ENCODE measurements around the gene SMARCC2.

SMARCC2 gene

GRCh38 chr12:56165369-56165768 is 23.9 kb downstream of the SMARCC2 start:
- Histone ChIP-seq H3K9me3 (replicated peaks; ENCODE audit: insufficient read depth, low read length) (no peaks in the 10 kb centered on the region), H3K79me2 (ENCODE audit: low read length) (peaks cover 23% of the 10 kb centered on the region), H3K36me3 (replicated peaks; ENCODE audit: insufficient read depth, low read length) (peaks cover 7% of the 10 kb centered on the region; the same call in 1 of the 2 replicates), H3K9me2 (replicated peaks; ENCODE audit: insufficient read depth, low read length) (no peaks in the 10 kb centered on the region), H2AFZ (ENCODE audit: low read length) (no peak overlapping the region), H3K9ac (ENCODE audit: low read length) (no peak overlapping the region), H3K4me1 (ENCODE audit: low read length) (peaks cover 6% of the 10 kb centered on the region), H3K27me3 (replicated peaks; ENCODE audit: insufficient read depth, low read length) (no peaks in the 10 kb centered on the region), H3K4me2 (ENCODE audit: low read depth, low read length) (no peak overlapping the region), H3K4me3 (ENCODE audit: low read length) (no peak overlapping the region), H4K20me1 (ENCODE audit: insufficient read depth, low read length) (peaks cover 3% of the 10 kb centered on the region; the same call in 1 of the 2 replicates), H3F3A (ENCODE audit: insufficient read depth, low read length) (peaks cover 32% of the 10 kb centered on the region), H3K27ac (ENCODE audit: low read length) (no peak overlapping the region)
- TF ChIP-seq CTCF (IDR thresholded peaks at IDR 0.05; ENCODE audit: low read length): no peak
- TF ChIP-seq EZH2phosphoT487 (IDR thresholded peaks at IDR 0.05; ENCODE audit: low read length): no peak
- TF ChIP-seq EZH2 (optimal IDR thresholded peaks at IDR 0.05; ENCODE audit: low read depth, low read length): no peak
- no peak for DNase-seq

GRCh38 chr12:56164345-56164729 is 24.9 kb downstream of the SMARCC2 start:
- no peaks in the 10 kb centered on the region for H3K9me3 ChIP-seq (replicated peaks; ENCODE audit: insufficient read depth, low read length)
- H3K9ac ChIP-seq (ENCODE audit: low read length): no peak overlapping the region
- H3K36me3 ChIP-seq (replicated peaks; ENCODE audit: insufficient read depth, low read length): peaks cover 9% of the 10 kb centered on the region; the same call in 1 of the 2 replicates
- DNase-seq: no peak
- no peak overlapping the region for H2AFZ ChIP-seq (ENCODE audit: low read length)
- peaks cover 34% of the 10 kb centered on the region for H3K79me2 ChIP-seq (ENCODE audit: low read length)
- peaks cover 15% of the 10 kb centered on the region for H3K4me1 ChIP-seq (ENCODE audit: low read length)
- no peak for TF ChIP-seq EZH2 (optimal IDR thresholded peaks at IDR 0.05; ENCODE audit: low read depth, low read length)
- no peak for TF ChIP-seq EZH2phosphoT487 (IDR thresholded peaks at IDR 0.05; ENCODE audit: low read length)
- no peak for TF ChIP-seq CTCF (IDR thresholded peaks at IDR 0.05; ENCODE audit: low read length)
- H3K27me3 ChIP-seq (replicated peaks; ENCODE audit: insufficient read depth, low read length): no peaks in the 10 kb centered on the region
- H4K20me1 ChIP-seq (ENCODE audit: insufficient read depth, low read length): peaks cover 3% of the 10 kb centered on the region; the same call in 1 of the 2 replicates
- H3K27ac ChIP-seq (ENCODE audit: low read length): no peak overlapping the region
- no peaks in the 10 kb centered on the region for H3K9me2 ChIP-seq (replicated peaks; ENCODE audit: insufficient read depth, low read length)
- H3K4me3 ChIP-seq (ENCODE audit: low read length): no peak overlapping the region
- no peak overlapping the region for H3K4me2 ChIP-seq (ENCODE audit: low read depth, low read length)
- H3F3A ChIP-seq (ENCODE audit: insufficient read depth, low read length): peaks cover 35% of the 10 kb centered on the region

- Histone ChIP-seq H3K4me3 (ENCODE audit: low read length) (no peak overlapping the region), H3K9me3 (replicated peaks; ENCODE audit: insufficient read depth, low read length) (no peaks in the 10 kb centered on the region), H3K27ac (ENCODE audit: low read length) (no peak overlapping the region), H3K4me2 (ENCODE audit: low read depth, low read length) (no peak overlapping the region), H3K9me2 (replicated peaks; ENCODE audit: insufficient read depth, low read length) (no peaks in the 10 kb centered on the region), H3K27me3 (replicated peaks; ENCODE audit: insufficient read depth, low read length) (no peaks in the 10 kb centered on the region), H3K9ac (ENCODE audit: low read length) (no peak overlapping the region), H4K20me1 (ENCODE audit: insufficient read depth, low read length) (peaks cover 3% of the 10 kb centered on the region; the same call in 1 of the 2 replicates), H2AFZ (ENCODE audit: low read length) (no peak overlapping the region), H3K4me1 (ENCODE audit: low read length) (peaks cover 15% of the 10 kb centered on the region), H3K36me3 (replicated peaks; ENCODE audit: insufficient read depth, low read length) (peaks cover 9% of the 10 kb centered on the region; the same call in 1 of the 2 replicates), H3K79me2 (ENCODE audit: low read length) (peaks cover 40% of the 10 kb centered on the region), H3F3A (ENCODE audit: insufficient read depth, low read length) (peaks cover 34% of the 10 kb centered on the region)
- DNase-seq: no peak
- TF ChIP-seq EZH2phosphoT487 (IDR thresholded peaks at IDR 0.05; ENCODE audit: low read length) (no peak), CTCF (IDR thresholded peaks at IDR 0.05; ENCODE audit: low read length) (no peak), EZH2 (optimal IDR thresholded peaks at IDR 0.05; ENCODE audit: low read depth, low read length) (no peak)
These were observed 25.5 kb downstream of the SMARCC2 start for GRCh38 chr12:56163533-56164344.

Measured in MM.1S (cell line).